Activated naive CD8-positive, alpha-beta T cell (primary cell): ENCODE results near the gene DHRS2.
"Not testable (repeated sequence)": the region's sequence is repeated elsewhere in the genome, so short reads cannot be mapped to it uniquely, and the experiment has no call there.

ENCODE experiments used
- H3K27ac Mint-ChIP-seq: one replicate; pipeline ENCODE4 v1.8.0; 2021; ENCODE audit warnings: mixed read lengths
- H3K27me3 Mint-ChIP-seq: one replicate; pipeline ENCODE4 v1.8.0; 2021; ENCODE audit warnings: mixed read lengths
- H3K36me3 Mint-ChIP-seq: one replicate; pipeline ENCODE4 v1.8.0; 2021; ENCODE audit warnings: mixed read lengths
- H3K4me1 Mint-ChIP-seq: one replicate; pipeline ENCODE4 v1.8.0; 2021; ENCODE audit warnings: low read depth, mixed read lengths
- H3K4me3 Mint-ChIP-seq: one replicate; pipeline ENCODE4 v1.8.0; 2021; ENCODE audit warnings: mild to moderate bottlenecking, mixed read lengths
- H3K9me3 Mint-ChIP-seq: one replicate; pipeline ENCODE4 v1.8.0; 2021; ENCODE audit warnings: low read depth, mixed read lengths

DHRS2 gene

DNA sequence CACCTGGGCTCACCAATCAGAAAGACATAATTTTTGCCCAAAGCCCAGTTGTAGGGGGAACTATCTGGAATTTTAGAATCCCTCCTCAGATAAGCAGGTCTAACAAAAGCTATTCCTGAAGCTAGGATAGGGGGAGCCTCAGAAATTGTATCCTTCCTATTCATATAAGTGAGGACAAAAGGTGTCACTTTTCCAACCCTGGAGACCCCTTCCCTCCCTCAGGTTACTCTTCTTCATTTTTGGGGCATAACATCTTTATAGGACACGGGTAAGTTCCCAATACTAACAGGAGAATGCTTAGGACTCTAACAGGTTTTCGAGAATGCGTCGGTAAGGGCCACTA lies 1.1 kb downstream of the DHRS2 start:
- not testable (repeated sequence) for H3K36me3 Mint-ChIP-seq, H3K27me3 Mint-ChIP-seq, H3K9me3 Mint-ChIP-seq, H3K4me1 Mint-ChIP-seq, H3K27ac Mint-ChIP-seq, H3K4me3 Mint-ChIP-seq

DNA sequence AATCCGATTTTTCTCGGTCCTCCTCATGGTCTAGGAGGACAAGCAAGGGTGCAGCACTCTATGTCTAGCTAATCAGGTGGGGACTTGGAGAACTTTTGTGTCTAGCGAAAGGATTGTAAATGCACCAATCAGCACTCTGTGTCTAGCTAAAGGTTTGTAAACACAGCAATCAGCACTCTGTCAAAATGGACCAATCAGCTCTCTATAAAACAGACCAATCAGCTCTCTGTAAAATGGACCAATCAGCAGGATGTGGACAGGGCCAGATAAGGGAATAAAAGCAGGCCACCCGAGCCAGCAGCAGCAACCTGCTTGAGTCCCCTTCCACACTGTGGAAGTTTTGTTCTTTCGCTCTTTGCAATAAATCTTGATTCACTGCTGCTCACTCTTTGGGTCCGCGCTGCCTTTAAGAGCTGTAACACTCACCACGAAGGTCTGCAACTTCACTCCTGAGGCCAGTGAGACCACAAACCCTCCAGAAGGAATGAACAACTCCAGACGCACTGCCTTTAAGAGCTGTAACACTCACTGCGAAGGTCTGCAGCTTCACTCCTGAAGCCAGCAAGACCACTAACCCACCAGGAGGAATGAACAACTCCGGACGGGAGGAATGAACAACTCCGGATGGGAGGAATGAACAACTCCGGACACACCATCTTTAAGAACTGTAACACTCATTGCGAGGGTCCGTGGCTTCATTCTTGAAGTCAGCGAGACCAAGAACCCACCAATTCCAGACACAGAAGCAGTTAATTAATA lies 1.7 kb downstream of the DHRS2 start:
- H3K36me3 Mint-ChIP-seq, H3K27ac Mint-ChIP-seq, H3K4me1 Mint-ChIP-seq, H3K27me3 Mint-ChIP-seq, H3K4me3 Mint-ChIP-seq, H3K9me3 Mint-ChIP-seq: not testable (repeated sequence)

DNA sequence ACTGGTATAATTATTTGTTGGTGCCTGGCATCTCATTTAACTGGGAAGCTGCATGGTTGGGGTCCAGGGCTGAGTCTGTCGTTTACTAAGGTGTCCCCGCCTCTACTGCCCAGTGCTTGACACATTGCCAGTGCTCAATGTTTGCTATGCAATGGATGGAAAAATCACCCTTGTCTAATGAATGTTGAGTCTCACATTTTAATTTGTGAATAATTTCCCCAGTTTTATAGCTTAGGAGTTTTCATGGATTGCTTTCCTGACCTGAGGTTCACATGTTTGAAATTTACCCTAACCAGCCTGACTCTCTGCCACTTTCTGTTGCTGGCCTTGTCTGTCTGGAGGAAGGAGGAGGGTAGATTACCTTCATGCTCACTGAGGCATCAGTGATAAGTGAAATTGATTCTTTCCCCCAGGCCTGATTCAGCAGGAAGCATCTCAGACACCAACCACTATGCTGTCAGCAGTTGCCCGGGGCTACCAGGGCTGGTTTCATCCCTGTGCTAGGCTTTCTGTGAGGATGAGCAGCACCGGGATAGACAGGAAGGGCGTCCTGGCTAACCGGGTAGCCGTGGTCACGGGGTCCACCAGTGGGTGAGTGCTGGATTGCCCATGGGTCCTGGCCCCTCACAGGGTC lies 2.4 kb downstream of the DHRS2 start:
- Mint-ChIP-seq H3K4me1 (no peaks in the 10 kb centered on the region), H3K9me3 (no peaks in the 10 kb centered on the region), H3K27me3 (no peaks in the 10 kb centered on the region), H3K4me3 (no peak overlapping the region), H3K27ac (no peak overlapping the region), H3K36me3 (no peaks in the 10 kb centered on the region)

DNA sequence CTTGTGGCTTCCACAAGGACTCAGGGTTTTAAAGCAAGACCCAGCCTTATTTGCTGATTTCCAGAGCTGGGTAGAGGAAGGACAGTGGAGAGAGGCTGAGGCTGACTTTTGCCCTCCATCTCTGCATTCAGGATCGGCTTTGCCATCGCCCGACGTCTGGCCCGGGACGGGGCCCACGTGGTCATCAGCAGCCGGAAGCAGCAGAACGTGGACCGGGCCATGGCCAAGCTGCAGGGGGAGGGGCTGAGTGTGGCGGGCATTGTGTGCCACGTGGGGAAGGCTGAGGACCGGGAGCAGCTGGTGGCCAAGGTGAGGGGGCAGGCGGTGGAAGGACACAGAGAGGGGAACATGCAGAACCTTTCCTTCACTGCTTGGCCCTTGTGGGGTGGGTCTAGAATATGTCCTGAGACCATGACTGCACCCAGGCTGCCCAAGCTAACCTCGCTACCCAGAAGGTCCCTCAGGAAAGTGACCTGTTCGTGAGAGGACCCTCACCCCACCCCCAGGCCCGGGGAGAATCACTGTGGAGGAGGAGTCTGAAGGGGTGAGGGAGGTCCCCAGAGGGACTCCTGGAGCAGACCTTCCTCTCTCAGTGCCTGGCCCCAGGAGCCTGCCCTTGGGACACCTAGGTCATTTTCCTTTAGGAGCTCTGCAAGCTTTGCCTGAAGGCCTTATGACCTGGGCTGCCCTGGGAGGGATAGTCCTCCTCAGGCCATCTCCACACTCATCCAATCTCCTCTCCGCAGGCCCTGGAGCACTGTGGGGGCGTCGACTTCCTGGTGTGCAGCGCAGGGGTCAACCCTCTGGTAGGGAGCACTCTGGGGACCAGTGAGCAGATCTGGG lies 3.1 kb downstream of the DHRS2 start:
- Mint-ChIP-seq H3K4me3 (no peak overlapping the region), H3K27ac (no peak overlapping the region), H3K4me1 (no peaks in the 10 kb centered on the region), H3K36me3 (no peaks in the 10 kb centered on the region), H3K9me3 (no peaks in the 10 kb centered on the region), H3K27me3 (no peaks in the 10 kb centered on the region)

DNA sequence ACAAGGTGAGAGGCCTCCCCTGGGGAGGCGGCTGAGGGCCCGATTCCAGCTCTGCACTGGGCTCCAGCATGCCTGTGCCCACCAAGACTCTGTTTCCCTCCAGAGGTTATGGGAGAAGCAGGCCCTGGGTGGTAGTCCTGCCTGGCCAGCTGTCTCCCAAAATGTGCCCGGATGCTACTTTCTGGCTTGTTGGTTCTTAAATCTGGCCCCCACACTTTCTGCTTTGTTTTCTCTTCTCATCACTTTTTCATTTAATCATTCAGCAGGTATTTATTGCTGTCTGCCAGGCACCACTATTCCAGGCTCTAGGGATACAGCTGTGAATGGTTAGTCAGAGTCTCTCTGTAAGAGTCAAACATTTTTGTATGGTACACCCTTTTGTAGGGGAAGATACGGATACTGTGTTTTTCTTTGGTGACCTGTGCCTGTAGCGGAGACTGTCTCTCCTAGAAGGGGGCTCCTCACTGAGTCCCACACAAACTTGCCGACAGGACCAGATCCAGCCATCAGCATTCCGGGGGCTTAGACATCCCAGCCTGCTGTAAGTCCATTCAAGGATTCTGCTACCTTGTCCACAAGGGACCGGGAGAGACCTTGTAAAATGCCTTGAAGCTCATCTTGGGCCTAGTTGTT lies 3.8 kb downstream of the DHRS2 start:
- no peak overlapping the region for H3K4me3 Mint-ChIP-seq
- no peaks in the 10 kb centered on the region for H3K9me3 Mint-ChIP-seq
- H3K36me3 Mint-ChIP-seq, result no peaks in the 10 kb centered on the region
- H3K27ac Mint-ChIP-seq, result no peak overlapping the region
- H3K4me1 Mint-ChIP-seq, result no peaks in the 10 kb centered on the region
- no peaks in the 10 kb centered on the region for H3K27me3 Mint-ChIP-seq

DNA sequence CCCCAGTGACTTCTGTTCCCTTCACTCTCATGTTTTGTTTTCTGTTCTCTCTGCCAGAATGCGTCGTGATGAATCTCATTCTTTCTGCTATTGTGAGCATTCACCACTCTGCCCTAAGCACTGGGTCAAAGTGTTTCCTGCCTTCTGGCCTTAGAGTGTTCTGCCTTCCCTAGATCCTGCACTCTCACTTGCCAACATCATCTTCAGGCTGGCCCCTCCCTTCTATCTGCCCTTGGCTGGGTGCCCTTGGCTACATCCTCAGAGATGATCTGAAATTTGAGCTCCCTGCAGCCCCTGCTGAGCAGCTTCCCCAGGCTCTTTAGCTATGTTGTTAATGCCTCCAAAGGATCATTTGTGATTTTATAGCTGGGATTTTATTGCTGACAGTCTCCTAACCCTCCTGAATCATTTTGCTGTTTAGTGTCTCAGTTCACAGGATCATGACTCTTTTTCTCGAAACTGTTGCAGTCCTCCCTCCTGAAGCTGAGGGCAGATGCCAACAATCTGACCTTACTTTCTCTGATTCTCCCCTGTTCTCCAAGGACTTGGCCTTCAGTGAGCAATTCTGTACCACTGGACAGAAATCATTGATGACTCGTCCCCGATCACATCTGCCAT lies 4.5 kb downstream of the DHRS2 start:
- no peaks in the 10 kb centered on the region for H3K9me3 Mint-ChIP-seq
- H3K36me3 Mint-ChIP-seq, result no peaks in the 10 kb centered on the region
- no peak overlapping the region for H3K4me3 Mint-ChIP-seq
- no peaks in the 10 kb centered on the region for H3K27me3 Mint-ChIP-seq
- no peaks in the 10 kb centered on the region for H3K4me1 Mint-ChIP-seq
- no peak overlapping the region for H3K27ac Mint-ChIP-seq

DNA sequence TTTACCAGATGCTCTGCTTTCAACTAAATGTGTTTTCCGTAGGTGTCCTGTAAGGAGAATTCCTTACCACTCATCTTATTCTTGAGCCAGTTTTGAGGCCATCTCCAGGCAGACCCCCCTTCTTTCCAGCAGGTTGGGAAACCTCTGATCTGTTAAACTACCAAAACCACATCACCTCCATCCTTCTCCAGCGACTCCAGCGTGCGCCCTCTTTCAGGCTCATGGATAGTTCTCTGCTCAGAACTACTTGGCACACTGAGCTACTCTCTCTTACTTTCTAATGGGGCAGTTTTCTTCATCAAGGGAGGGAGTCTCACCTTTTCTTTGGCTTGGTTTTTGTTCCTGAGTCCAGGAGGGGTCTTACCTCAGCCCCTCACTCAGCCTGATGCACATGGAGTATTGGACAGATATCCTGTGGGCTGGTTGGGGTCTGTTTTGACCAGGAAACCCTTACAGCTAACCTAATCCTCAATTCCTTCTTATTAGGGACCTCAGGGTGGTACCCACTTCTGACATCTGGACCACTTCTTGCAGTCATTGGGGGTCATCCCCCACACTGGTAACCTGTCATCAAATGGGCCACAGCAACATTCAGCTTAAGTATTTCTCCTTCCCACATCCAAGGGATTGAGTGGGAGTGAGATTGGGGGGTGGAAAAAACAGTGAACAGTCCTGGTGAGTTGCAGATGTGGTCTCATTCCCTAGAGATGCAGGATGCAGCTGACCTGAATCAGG lies 5.2 kb downstream of the DHRS2 start:
- no peak overlapping the region for H3K27ac Mint-ChIP-seq
- no peaks in the 10 kb centered on the region for H3K4me1 Mint-ChIP-seq

DNA sequence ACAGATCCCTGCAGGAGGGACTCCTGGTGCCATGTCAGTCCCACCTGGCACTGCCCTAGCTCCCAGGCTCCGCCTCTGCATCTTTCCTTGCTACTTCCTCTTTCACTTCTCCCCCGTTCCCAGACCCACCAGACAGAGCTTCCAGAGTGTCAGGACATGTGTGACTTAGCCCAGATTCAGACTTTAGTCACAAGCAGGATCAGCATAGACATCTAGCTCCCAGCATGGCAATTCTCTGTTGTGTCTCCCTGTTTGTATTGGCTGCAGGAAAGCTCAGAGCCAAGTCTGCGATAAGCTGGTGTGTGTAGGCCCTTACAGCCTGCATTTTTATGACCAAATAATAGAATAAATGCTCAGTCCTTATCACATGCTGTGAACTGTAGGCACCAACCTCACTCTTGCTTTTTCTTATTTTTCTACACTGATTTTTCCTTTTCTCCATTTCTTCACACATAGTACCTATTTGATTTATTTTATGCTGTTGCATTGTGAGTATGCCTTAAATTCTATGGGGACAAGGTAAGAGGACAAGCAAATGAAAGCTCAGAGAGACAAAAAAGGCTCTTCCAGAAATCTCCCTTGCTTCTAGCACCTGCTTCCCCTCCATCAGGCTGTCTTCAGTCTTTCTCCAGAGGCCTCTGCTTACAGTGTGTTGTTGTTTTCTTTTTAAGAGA lies 5.9 kb downstream of the DHRS2 start:
- H3K36me3 Mint-ChIP-seq, result no peaks in the 10 kb centered on the region
- H3K27me3 Mint-ChIP-seq, result no peaks in the 10 kb centered on the region
- H3K4me3 Mint-ChIP-seq, result no peak overlapping the region
- no peaks in the 10 kb centered on the region for H3K4me1 Mint-ChIP-seq
- H3K9me3 Mint-ChIP-seq, result no peaks in the 10 kb centered on the region
- no peak overlapping the region for H3K27ac Mint-ChIP-seq

More for the DNA sequence above, 5.2 kb downstream of the DHRS2 start:
- no peaks in the 10 kb centered on the region for H3K36me3 Mint-ChIP-seq
- H3K9me3 Mint-ChIP-seq, result no peaks in the 10 kb centered on the region
- no peaks in the 10 kb centered on the region for H3K27me3 Mint-ChIP-seq
- no peak overlapping the region for H3K4me3 Mint-ChIP-seq

DNA sequence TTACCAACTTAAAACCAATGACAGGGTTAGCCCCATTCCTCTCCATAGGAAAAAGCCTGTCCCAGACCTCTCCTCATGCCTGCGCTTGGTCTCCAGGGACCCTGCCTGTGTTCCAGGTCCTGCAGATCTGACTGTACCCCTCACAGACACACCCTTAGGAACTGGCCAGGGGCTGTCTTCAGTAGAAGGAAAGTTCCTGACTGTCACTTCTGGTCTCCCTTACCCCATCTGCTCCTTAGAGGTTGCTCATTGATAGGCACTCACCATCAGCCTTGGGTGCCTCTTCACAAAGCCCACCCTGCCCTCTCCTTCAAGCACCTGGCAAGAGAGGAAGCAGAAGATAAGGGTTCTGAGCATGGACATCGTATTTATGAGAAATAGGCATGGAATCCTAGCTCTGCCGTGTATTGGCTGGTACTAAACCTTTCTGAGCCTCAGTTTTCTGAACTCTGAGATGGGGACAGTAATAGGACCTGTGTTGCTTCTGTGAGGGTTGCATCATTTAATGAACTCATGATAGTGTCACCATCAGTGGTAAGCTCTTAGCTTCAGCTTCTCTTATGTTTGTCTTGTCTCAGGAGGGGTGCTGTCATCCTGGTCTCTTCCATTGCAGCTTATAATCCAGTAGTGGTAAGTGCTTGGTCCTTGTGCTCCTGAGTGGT lies 7.5 kb downstream of the DHRS2 start:
- Mint-ChIP-seq H3K4me3 (no peak overlapping the region), H3K27ac (no peak overlapping the region), H3K4me1 (no peaks in the 10 kb centered on the region), H3K36me3 (no peaks in the 10 kb centered on the region), H3K9me3 (no peaks in the 10 kb centered on the region), H3K27me3 (no peaks in the 10 kb centered on the region)

DNA sequence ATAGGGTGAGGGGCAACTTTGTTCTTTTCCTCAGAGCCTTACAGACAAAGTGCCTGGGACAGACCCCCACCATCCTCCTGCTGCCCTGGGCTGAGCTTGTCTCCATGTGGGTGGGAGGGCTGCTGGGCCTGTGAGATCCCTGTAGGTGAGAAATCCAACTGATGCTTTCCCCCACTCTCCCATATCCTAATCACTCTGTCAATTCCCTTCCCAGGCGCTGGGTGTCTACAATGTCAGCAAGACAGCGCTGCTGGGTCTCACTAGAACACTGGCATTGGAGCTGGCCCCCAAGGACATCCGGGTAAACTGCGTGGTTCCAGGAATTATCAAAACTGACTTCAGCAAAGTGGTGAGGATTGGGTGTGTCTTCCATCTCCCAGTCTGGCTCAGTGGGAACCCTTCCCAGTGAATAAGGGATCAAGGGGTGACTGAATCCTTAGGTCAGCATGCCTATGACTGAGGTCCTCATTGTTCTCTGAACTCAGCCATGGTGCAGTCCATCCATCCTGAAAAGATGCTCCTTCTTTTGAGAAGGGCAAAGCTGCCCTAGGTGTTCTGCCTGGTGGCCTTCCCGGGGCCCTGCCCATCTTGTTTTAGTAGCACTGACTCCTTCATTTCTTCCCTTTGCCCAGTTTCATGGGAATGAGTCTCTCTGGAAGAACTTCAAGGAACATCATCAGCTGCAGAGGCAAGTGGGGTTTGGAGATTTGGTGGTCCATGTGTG lies 8.2 kb downstream of the DHRS2 start:
- Mint-ChIP-seq H3K4me1 (no peaks in the 10 kb centered on the region), H3K27ac (no peak overlapping the region), H3K9me3 (no peaks in the 10 kb centered on the region), H3K27me3 (peaks cover 3% of the 10 kb centered on the region), H3K36me3 (no peaks in the 10 kb centered on the region), H3K4me3 (no peak overlapping the region)

DNA sequence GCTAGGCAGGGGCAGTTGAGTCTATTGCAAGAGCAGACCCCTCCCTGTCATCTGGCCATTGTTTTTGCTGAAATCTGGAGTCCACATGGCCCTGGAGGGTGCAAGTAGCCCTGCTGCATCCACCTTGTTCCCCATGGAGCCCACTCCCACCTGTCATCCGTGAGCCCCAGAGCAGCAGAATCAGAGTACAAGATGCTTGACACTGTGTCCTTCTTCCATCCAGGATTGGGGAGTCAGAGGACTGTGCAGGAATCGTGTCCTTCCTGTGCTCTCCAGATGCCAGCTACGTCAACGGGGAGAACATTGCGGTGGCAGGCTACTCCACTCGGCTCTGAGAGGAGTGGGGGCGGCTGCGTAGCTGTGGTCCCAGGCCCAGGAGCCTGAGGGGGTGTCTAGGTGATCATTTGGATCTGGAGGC lies 8.8 kb downstream of the DHRS2 start:
- Mint-ChIP-seq H3K4me3 (no peak overlapping the region), H3K9me3 (no peaks in the 10 kb centered on the region)

DNA sequence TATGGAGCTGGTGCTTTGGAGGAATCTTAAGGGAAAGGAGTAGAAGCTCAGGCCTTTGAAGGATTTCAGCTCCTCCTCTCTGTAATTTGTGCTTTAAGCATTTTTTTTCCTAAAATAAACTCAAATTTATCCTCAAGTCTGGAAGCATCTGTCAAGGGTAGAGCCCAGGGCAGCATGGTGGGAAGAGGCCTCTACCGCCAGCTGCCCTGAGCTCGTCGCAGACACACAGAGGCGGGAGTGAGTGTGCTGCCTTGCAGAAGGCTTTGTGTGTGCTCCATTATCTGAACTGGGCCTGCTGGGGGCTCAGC lies 9.3 kb downstream of the DHRS2 start:
- Mint-ChIP-seq H3K9me3 (no peaks in the 10 kb centered on the region), H3K4me3 (no peak overlapping the region), H3K27ac (no peak overlapping the region), H3K27me3 (peaks cover 3% of the 10 kb centered on the region), H3K36me3 (no peaks in the 10 kb centered on the region), H3K4me1 (no peaks in the 10 kb centered on the region)

More for the DNA sequence above, 8.8 kb downstream of the DHRS2 start:
- Mint-ChIP-seq H3K36me3 (no peaks in the 10 kb centered on the region), H3K4me1 (no peaks in the 10 kb centered on the region), H3K27ac (no peak overlapping the region), H3K27me3 (peaks cover 3% of the 10 kb centered on the region)
